Smooth muscle cell of the pulmonary artery (primary cell): ENCODE results near the gene MYO7A. TPM values are rescaled to one million over a fixed set of nuclear protein-coding genes. Genes with fewer than 3 reads are reported as not detected.

Source experiments
- total RNA-seq: library from RNA; depleted of rRNA; stranded (reverse); fragments of >200 nt; gene quantifications from 2 replicates; pipeline ENCODE4 v1.2.3, GENCODE V29; 2014

The MYO7A gene
- 0.13 and 0.20 TPM in 2 replicates for total RNA-seq

DNA sequence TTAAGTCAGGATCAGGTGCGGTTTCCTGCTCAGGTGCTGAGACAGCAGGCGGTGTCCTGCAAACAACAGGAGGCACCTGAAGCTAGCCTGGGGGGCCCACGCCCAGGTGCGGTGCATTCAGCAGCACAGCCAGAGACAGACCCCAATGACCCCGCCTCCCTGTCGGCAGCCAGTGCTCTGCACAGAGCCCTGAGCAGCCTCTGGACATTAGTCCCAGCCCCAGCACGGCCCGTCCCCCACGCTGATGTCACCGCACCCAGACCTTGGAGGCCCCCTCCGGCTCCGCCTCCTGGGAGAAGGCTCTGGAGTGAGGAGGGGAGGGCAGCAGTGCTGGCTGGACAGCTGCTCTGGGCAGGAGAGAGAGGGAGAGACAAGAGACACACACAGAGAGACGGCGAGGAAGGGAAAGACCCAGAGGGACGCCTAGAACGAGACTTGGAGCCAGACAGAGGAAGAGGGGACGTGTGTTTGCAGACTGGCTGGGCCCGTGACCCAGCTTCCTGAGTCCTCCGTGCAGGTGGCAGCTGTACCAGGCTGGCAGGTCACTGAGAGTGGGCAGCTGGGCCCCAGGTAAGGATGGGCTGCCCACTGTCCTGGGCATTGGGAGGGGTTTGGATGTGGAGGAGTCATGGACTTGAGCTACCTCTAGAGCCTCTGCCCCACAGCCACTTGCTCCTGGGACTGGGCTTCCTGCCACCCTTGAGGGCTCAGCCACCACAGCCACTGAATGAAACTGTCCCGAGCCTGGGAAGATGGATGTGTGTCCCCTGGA, at the start of gene MYO7A:
TSS of gene MYO7A (plus strand) at position 327 of the 772 bp plus-strand sequence. CDS start 2,389 bp downstream, outside the sequence.

DNA sequence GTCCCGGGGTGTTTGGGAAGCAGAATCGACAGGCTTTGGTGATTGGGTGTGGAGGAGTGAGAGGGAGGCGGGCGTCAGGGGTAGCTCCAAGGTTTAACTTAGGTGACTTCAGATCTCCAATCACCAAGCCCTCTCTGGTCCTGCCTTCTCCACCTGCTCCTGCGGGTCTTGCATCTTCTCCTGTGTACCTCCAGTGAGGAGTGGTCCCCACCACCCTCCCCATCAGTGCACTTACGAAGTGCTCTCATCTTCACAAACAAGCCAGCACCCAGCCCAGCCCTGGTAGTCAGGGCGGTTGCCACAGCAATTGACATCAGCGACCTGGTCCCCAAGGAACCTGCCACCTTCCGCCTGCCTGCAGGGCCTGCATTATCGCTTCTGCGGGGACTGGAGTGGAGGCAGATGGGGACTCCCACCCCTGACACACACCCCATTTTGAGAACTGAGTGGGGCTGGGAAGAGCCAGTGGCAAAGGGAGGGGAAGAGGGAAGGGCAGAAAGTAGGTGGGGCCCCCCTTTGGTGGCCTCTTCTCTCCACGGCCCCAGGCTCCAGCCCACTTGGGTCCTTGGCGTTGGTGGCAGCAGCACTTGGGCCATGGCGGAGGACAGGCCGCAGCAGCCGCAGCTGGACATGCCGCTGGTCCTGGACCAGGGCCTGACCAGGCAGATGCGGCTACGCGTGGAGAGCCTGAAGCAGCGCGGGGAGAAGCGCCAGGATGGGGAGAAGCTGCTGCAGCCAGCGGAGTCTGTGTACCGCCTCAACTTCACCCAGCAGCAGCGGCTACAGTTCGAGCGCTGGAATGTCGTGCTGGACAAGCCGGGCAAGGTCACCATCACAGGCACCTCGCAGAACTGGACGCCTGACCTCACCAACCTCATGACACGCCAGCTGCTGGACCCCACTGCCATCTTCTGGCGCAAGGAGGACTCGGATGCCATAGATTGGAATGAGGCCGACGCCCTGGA, 25.5 kb upstream of the MYO7A start, which contains the start of gene OMP:
TSS of gene OMP (plus strand) at position 595 of the 965 bp plus-strand sequence. CDS start at position 595, 0 bp downstream.

Other genes starting within 250 kb of the MYO7A start
- not detected in 2 replicates for gene B3GNT6, start 93.8 kb upstream of the MYO7A start, total RNA-seq
- gene CAPN5, start 61.3 kb upstream of the MYO7A start, total RNA-seq = 24.5 and 30.0 TPM in 2 replicates
- gene OMP, start 25.4 kb upstream of the MYO7A start, total RNA-seq = 0.43 and 0.98 TPM in 2 replicates
- not detected in 2 replicates for gene GDPD4, start 173.4 kb downstream of the MYO7A start, total RNA-seq